ENCODE results near the gene ZNF407.
"Not testable (repeated sequence)": the region's sequence is repeated elsewhere in the genome, so short reads cannot be mapped to it uniquely, and the experiment has no call there.

The ZNF407 gene

DNA sequence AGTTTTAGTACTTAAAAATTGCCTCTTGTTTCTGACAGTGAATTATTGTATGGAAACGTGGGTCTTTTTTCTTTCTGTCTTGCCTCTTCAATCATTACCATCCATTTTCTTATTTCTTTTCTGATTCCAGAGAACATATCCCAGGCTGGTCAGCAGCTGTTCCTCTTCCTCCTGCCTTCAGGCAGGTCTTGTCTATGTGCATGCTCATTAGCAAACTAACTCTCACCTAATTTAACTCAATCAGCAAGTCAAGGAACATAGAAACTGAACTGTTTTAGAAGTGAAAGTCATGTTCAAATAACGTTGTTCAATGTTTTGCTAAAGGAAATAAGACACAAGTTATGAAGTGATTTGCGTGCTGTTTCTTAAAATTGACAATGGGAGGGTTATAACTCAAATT lies 369.8 kb downstream of the ZNF407 start:
- TF ChIP-seq, protein P1, sequence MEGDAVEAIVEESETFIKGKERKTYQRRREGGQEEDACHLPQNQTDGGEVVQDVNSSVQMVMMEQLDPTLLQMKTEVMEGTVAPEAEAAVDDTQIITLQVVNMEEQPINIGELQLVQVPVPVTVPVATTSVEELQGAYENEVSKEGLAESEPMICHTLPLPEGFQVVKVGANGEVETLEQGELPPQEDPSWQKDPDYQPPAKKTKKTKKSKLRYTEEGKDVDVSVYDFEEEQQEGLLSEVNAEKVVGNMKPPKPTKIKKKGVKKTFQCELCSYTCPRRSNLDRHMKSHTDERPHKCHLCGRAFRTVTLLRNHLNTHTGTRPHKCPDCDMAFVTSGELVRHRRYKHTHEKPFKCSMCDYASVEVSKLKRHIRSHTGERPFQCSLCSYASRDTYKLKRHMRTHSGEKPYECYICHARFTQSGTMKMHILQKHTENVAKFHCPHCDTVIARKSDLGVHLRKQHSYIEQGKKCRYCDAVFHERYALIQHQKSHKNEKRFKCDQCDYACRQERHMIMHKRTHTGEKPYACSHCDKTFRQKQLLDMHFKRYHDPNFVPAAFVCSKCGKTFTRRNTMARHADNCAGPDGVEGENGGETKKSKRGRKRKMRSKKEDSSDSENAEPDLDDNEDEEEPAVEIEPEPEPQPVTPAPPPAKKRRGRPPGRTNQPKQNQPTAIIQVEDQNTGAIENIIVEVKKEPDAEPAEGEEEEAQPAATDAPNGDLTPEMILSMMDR (IDR thresholded peaks at IDR 0.05; ENCODE audit: insufficient read depth, low read depth, low read length, missing control alignments): no peak
- DNase-seq (ENCODE audit: low read depth): no peak
- H3K4me3 ChIP-seq (ENCODE audit: low read depth, low read length): no peak overlapping the region

DNA sequence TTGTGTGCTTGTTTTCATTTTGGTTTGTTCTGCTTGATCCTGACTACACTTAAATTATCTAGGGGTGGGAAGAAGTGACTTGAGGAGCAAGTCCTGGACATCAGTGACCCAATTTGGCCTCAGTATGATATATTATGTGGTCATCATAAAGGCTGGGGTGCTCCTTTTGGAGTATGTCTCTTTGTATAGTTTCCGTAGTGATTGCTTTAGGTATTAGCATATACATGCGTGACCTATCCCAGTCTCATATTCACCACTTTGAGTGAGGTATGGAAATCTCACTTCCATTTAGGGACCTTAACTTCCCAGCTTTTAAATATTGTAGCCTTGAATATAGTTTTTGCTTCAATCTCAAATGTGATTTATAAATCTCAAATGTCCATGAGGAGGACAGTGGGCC lies 370.3 kb downstream of the ZNF407 start:
- DNase-seq (ENCODE audit: low read depth): no peak
- no peak overlapping the region for H3K4me3 ChIP-seq (ENCODE audit: low read depth, low read length)
- TF ChIP-seq, protein P1 (IDR thresholded peaks at IDR 0.05; ENCODE audit: insufficient read depth, low read depth, low read length, missing control alignments): no peak

DNA sequence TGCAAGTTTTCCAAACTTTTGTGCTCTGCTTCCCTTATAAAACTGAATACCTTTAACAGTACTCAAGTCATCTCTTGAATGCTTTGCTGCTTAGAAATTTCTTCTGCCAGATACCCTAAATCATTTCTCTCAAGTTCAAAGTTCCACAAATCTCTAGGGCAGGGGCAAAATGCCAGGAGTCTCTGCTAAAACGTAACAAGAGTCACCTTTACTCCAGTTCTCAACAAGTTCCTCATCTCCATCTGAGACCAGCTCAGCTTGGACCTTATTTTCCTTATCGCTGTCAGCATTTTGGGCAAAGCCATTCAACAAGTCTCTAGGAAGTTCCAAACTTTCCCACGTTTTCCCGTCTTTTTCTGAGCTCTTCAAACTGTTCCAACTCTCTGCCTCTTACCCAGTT lies 373.7 kb downstream of the ZNF407 start:
- not testable (repeated sequence) for DNase-seq (ENCODE audit: low read depth); H3K4me3 ChIP-seq (ENCODE audit: low read depth, low read length)

DNA sequence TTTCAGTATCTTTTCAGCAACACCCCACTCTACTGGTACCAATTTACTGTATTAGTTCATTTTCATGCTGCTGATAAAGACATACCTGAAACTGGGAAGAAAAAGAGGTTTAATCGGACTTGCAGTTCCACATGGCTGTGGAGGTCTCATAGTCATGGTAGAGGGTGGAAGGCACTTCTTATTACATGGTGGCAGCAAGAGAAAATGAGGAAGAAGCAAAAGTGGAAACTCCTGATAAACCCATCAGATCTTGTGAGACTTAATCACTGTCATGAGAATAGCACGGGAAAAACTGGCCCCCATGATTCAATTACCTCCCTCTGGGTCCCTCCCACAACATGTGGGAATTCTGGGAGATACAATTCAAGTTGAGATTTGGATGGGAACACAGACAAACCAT lies 374.1 kb downstream of the ZNF407 start:
- DNase-seq (ENCODE audit: low read depth); H3K4me3 ChIP-seq (ENCODE audit: low read depth, low read length): not testable (repeated sequence)

DNA sequence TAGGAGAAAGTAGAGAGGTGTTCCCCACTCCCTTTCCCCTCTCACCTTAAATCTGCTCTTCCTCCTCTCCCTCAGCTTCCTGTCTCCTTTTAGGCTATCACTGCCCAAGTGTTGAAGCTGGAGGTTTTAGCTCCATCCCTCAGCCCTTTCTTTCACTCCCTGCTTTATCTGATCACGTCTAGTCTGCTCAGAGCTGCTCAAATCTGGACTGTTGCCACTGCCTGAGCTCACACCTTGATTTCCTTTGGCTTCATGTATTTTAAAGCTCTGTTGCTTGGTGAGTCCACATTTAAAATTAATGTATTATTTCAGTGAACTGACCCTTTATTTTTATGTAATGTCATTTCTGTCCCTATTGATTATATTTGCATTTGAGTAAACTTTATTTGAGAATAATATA lies 374.7 kb downstream of the ZNF407 start:
- DNase-seq (ENCODE audit: low read depth): no peak
- H3K4me3 ChIP-seq (ENCODE audit: low read depth, low read length): no peak overlapping the region
- TF ChIP-seq, protein P1 (IDR thresholded peaks at IDR 0.05; ENCODE audit: insufficient read depth, low read depth, low read length, missing control alignments): no peak

DNA sequence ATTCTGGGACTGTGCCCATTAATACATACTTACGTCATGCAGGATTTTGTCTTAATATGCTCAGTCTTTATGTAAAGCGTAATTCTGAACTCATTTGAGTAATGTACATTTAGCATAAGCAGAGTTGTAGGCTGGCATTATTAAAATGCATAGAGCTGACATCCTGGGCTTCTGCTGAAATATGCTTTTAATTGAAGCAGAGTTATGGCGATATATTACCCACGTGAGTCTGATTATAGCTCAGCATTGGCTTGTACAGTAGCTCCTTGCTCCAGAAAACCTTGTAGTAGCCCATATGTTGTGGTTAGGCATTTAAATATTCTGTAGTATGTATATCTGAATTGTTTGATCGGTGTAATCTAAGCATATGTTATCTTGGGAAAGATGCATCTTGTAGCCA lies 377.3 kb downstream of the ZNF407 start:
- TF ChIP-seq, protein P1 (IDR thresholded peaks at IDR 0.05; ENCODE audit: insufficient read depth, low read depth, low read length, missing control alignments): no peak
- DNase-seq (ENCODE audit: low read depth): no peak
- H3K4me3 ChIP-seq (ENCODE audit: low read depth, low read length): no peak overlapping the region

DNA sequence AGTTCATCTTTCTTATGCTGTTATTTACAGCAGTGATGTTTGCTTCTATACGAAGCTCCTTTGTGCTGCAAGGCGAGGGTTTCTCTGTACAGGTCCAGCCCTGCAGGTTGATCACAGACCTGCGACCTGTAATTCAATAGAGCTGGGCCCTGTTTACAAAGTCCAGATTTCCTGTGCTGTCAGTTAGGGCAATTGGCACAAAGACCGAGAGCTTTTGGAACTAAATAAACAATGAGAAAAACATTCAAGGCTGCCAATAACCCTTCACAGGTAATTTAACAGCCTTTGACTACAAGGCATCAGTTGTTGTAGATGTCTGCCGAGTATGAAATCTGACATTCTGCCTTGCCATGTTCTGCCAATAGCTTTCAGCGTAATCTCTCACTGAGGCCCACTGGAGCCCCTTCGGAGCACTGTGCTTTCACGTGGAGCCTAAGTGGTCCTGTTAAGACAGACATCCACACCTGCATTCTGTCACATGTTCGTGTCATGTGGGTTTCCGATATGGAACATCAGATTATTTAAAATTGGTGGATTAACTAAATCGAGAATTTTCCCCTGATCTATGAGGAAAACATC lies 378.8 kb downstream of the ZNF407 start:
- TF ChIP-seq, protein P1 (IDR thresholded peaks at IDR 0.05; ENCODE audit: insufficient read depth, low read depth, low read length, missing control alignments): no peak
- no peak for DNase-seq (ENCODE audit: low read depth)
- H3K4me3 ChIP-seq (ENCODE audit: low read depth, low read length): no peak overlapping the region

DNA sequence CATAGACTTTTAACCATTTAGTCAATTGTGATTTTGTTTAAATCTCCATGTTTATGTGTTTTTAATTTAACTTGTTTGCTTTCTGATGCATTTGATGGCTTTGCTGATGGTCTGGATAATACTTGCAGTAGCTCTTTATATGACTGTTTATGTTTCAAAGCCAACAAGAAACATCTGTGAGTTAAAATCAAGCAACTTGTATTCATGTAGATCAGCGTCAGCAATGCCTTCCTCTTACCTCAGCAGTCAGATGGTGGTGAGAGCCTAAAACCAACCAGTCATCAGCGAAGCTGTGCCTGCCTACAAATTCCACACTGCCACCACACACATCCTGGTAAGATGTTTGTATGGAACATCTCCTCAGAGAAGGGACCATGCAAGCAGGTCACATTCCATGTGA lies 379.4 kb downstream of the ZNF407 start:
- TF ChIP-seq, protein P1 (IDR thresholded peaks at IDR 0.05; ENCODE audit: insufficient read depth, low read depth, low read length, missing control alignments): no peak
- DNase-seq (ENCODE audit: low read depth): no peak
- H3K4me3 ChIP-seq (ENCODE audit: low read depth, low read length): no peak overlapping the region
